NB4 (cell line): ENCODE data around the gene SLC25A3.

Experiments
- DNase-seq: peaks from one replicate; pipeline ENCODE4 v3.0.0; 2010; ENCODE audit warnings: low read depth
- H3K4me3 ChIP-seq: one replicate; pipeline ENCODE4 v1.5.1; 2011; ENCODE audit warnings: mild to moderate bottlenecking, low read depth, low read length, moderate library complexity
- CTCF ChIP-seq: IDR thresholded peaks from one replicate; pipeline ENCODE4 v1.5.1; 2012; ENCODE audit warnings: low read depth, low read length
- MAX ChIP-seq: IDR thresholded peaks from 2 replicates; pipeline ENCODE4 v1.6.1; 2011; ENCODE audit warnings: low read depth, low read length
- MYC ChIP-seq: IDR thresholded peaks from 2 replicates; pipeline ENCODE4 v1.6.1; 2011; ENCODE audit warnings: low read depth, low read length
- POLR2A ChIP-seq: IDR thresholded peaks from 2 replicates; pipeline ENCODE4 v1.6.1; 2011; ENCODE audit warnings: mild to moderate bottlenecking; ENCODE audit not compliant: insufficient read length; ENCODE audit errors: extremely low read depth

Gene SLC25A3

GRCh38 chr12:98578392-98578791 is 15.1 kb upstream of the SLC25A3 start:
- TF ChIP-seq MAX (no peak), CTCF (no peak), MYC (no peak), POLR2A (no peak)
- DNase-seq, result no peak
- H3K4me3 ChIP-seq, result no peak overlapping the region

- peak; percentile 42 for DNase-seq
- no peak overlapping the region for H3K4me3 ChIP-seq
- TF ChIP-seq POLR2A (no peak), CTCF (no peak), MAX (no peak), MYC (no peak)
Measured at GRCh38 chr12:98578821-98579220, 14.7 kb upstream of the SLC25A3 start.

GRCh38 chr12:98579347-98579746 is 14.1 kb upstream of the SLC25A3 start:
- no peak overlapping the region for H3K4me3 ChIP-seq
- DNase-seq, result no peak
- TF ChIP-seq MAX, result no peak
- no peak for TF ChIP-seq CTCF
- TF ChIP-seq POLR2A, result no peak
- TF ChIP-seq MYC, result no peak

GRCh38 chr12:98579835-98580234 is 13.7 kb upstream of the SLC25A3 start:
- no peak for DNase-seq
- no peak for TF ChIP-seq MYC
- no peak for TF ChIP-seq POLR2A
- no peak for TF ChIP-seq CTCF
- no peak for TF ChIP-seq MAX
- no peak overlapping the region for H3K4me3 ChIP-seq

- TF ChIP-seq CTCF, result no peak
- no peak for TF ChIP-seq POLR2A
- no peak for TF ChIP-seq MYC
- no peak for TF ChIP-seq MAX
- no peak overlapping the region for H3K4me3 ChIP-seq
- DNase-seq, result no peak
Measured at GRCh38 chr12:98580695-98581094, 12.8 kb upstream of the SLC25A3 start.

- no peak for DNase-seq
- TF ChIP-seq MAX (no peak), MYC (no peak), POLR2A (no peak), CTCF (no peak)
- no peak overlapping the region for H3K4me3 ChIP-seq
Measured at GRCh38 chr12:98581101-98581500, 12.4 kb upstream of the SLC25A3 start.
